K562 (cell line): ENCODE results near the gene PURA. TPM values are rescaled to one million over a fixed set of nuclear protein-coding genes. Genes with fewer than 3 reads are reported as not detected.

Source experiments
- CCAR2 ChIP-seq: fragments of 200-400 bp; formaldehyde crosslinking; IDR thresholded peaks from 2 replicates; pipeline ENCODE4 v1.6.1; 2017; ENCODE audit warnings: mild to moderate bottlenecking, low read depth, low read length
- CSDE1 ChIP-seq, 2 experiments: fragments of 450-650 bp; IDR thresholded peaks; 2 replicates each; pipeline ENCODE4 v1.6.1; 2016; ENCODE audit warnings: mild to moderate bottlenecking in 1 of 2
- MTA2 ChIP-seq: fragments of 450-650 bp; IDR thresholded peaks from 2 replicates; pipeline ENCODE4 v1.6.1; 2016; ENCODE audit warnings: low read depth
- NCOA2 ChIP-seq, 2 experiments: fragments of 450-650 bp; IDR thresholded peaks; 2 replicates each; pipeline ENCODE4 v1.6.1; 2018; ENCODE audit warnings: mild to moderate bottlenecking in 2 of 2, moderate library complexity in 1 of 2; ENCODE audit not compliant: partially characterized antibody in 2 of 2
- NCOA6 ChIP-seq: fragments of 450-650 bp; IDR thresholded peaks from 2 replicates; pipeline ENCODE4 v1.6.1; 2017; ENCODE audit warnings: mild to moderate bottlenecking
- PCBP1 ChIP-seq: fragments of 200-400 bp; formaldehyde crosslinking; IDR thresholded peaks from 2 replicates; pipeline ENCODE4 v1.6.1; 2018; ENCODE audit warnings: mild to moderate bottlenecking, low read depth, low read length; ENCODE audit not compliant: poor library complexity, severe bottlenecking
- POLR2A ChIP-seq: fragments of 450-650 bp; conservative IDR thresholded peaks from 2 replicates; pipeline ENCODE4 v1.6.1; 2016
- PTBP1 ChIP-seq: fragments of 200-400 bp; formaldehyde crosslinking; IDR thresholded peaks from 2 replicates; pipeline ENCODE4 v1.6.1; 2017; ENCODE audit warnings: low read depth, low read length
- SMARCE1 ChIP-seq: fragments of 450-650 bp; IDR thresholded peaks from 2 replicates; pipeline ENCODE4 v1.7.1; 2016; ENCODE audit warnings: mild to moderate bottlenecking
- TAF1 ChIP-seq: IDR thresholded peaks from 2 replicates; pipeline ENCODE4 v1.6.1; 2011; ENCODE audit warnings: mild to moderate bottlenecking, low read length, moderate library complexity; ENCODE audit not compliant: insufficient read depth, control insufficient read depth, severe bottlenecking; ENCODE audit errors: extremely low read depth
- TEAD2 ChIP-seq: fragments of 450-650 bp; IDR thresholded peaks from 2 replicates; pipeline ENCODE4 v1.6.1; 2016; ENCODE audit warnings: missing genetic modification characterization, control low read depth, missing compliant biosample characterization
- ZC3H8 ChIP-seq: fragments of 450-650 bp; IDR thresholded peaks from 2 replicates; pipeline ENCODE4 v1.6.1; 2017
- ZFPM2 ChIP-seq: fragments of 250-450 bp; sonication (Bioruptor Pico); IDR thresholded peaks from 2 replicates; pipeline ENCODE4 v1.5.1; 2022; ENCODE audit warnings: mild to moderate bottlenecking
- ZNF134 ChIP-seq: fragments of 250-450 bp; sonication (Bioruptor Pico); conservative IDR thresholded peaks from 2 replicates; pipeline ENCODE4 v1.4.0; 2020
- ZNF584 ChIP-seq: fragments of 200-800 bp; sonication (Bioruptor generic); IDR thresholded peaks from 2 replicates; pipeline ENCODE4 v1.6.1; 2016; ENCODE audit warnings: low read depth, mild to moderate bottlenecking, missing genetic modification characterization, missing compliant biosample characterization
- ZNF695 ChIP-seq: fragments of 450-650 bp; formaldehyde crosslinking; IDR thresholded peaks from 2 replicates; pipeline ENCODE4 v1.4.0; 2020; ENCODE audit warnings: mild to moderate bottlenecking, moderate library complexity
- polyA plus RNA-seq, 8 experiments: library from polyadenylated mRNA; depleted of rRNA in 4 of 8; stranded (reverse) in 5 of 8; unstranded in 3 of 8; fragments of >200 nt; fragmentation: Nextera tagmentation in 2 of 8; fragmentation: Illumina TruSeq in 1 of 8; extraction: Ambion mirVana in 2 of 8; extraction: Trizol in 1 of 8; gene quantifications; 2 replicates each; pipeline versions ENCODE4 v1.2.1 to v1.2.3, GENCODE V29; 2011 to 2014; ENCODE audit warnings: inconsistent platforms in 1 of 8, missing spikeins in 1 of 8
- total RNA-seq, 7 experiments: library from RNA; depleted of rRNA in 6 of 7; stranded (reverse); fragments of >200 nt in 6 of 7; fragmentation: Illumina TruSeq in 2 of 7; extraction: Trizol in 2 of 7; gene quantifications; 2 replicates each; pipeline versions ENCODE4 v1.2.1 to v1.2.3, GENCODE V29; 2011 to 2021; ENCODE audit warnings: low replicate concordance in 1 of 7
- TF ChIP-seq, protein P1 (sequence below), 2 experiments: fragments of 450-650 bp in 1 of 2; IDR thresholded peaks; 2 replicates each; pipeline ENCODE4 v1.6.1; 2011 to 2017; ENCODE audit warnings: low read depth in 2 of 2, antibody characterized with exemption in 1 of 2, borderline replicate concordance in 1 of 2, low read length in 1 of 2, mild to moderate bottlenecking in 1 of 2, mixed read lengths in 1 of 2; ENCODE audit not compliant: control insufficient read depth in 1 of 2
- TF ChIP-seq, protein P2 (sequence below), 2 experiments: fragments of 450-650 bp; formaldehyde crosslinking in 1 of 2; IDR thresholded peaks; 2 replicates each; pipeline versions ENCODE4 v1.4.0 to v1.6.1; 2014 to 2020; ENCODE audit warnings: mild to moderate bottlenecking in 2 of 2, borderline replicate concordance in 1 of 2, low read depth in 1 of 2

PURA gene
- total and polyA plus RNA-seq, 9 of the 15 experiments (the other 6 are each of a cell fraction or from before 2014, with no cell fraction given), result 3.2 to 11.1 (median 5.4) TPM

DNA sequence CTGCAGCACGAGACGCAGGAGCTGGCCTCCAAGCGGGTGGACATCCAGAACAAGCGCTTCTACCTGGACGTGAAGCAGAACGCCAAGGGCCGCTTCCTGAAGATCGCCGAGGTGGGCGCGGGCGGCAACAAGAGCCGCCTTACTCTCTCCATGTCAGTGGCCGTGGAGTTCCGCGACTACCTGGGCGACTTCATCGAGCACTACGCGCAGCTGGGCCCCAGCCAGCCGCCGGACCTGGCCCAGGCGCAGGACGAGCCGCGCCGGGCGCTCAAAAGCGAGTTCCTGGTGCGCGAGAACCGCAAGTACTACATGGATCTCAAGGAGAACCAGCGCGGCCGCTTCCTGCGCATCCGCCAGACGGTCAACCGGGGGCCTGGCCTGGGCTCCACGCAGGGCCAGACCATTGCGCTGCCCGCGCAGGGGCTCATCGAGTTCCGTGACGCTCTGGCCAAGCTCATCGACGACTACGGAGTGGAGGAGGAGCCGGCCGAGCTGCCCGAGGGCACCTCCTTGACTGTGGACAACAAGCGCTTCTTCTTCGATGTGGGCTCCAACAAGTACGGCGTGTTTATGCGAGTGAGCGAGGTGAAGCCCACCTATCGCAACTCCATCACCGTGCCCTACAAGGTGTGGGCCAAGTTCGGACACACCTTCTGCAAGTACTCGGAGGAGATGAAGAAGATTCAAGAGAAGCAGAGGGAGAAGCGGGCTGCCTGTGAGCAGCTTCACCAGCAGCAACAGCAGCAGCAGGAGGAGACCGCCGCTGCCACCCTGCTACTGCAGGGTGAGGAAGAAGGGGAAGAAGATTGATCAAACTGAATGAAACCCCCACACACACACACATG, 654 bp downstream of the PURA start (continued):
- TF ChIP-seq, protein P1, sequence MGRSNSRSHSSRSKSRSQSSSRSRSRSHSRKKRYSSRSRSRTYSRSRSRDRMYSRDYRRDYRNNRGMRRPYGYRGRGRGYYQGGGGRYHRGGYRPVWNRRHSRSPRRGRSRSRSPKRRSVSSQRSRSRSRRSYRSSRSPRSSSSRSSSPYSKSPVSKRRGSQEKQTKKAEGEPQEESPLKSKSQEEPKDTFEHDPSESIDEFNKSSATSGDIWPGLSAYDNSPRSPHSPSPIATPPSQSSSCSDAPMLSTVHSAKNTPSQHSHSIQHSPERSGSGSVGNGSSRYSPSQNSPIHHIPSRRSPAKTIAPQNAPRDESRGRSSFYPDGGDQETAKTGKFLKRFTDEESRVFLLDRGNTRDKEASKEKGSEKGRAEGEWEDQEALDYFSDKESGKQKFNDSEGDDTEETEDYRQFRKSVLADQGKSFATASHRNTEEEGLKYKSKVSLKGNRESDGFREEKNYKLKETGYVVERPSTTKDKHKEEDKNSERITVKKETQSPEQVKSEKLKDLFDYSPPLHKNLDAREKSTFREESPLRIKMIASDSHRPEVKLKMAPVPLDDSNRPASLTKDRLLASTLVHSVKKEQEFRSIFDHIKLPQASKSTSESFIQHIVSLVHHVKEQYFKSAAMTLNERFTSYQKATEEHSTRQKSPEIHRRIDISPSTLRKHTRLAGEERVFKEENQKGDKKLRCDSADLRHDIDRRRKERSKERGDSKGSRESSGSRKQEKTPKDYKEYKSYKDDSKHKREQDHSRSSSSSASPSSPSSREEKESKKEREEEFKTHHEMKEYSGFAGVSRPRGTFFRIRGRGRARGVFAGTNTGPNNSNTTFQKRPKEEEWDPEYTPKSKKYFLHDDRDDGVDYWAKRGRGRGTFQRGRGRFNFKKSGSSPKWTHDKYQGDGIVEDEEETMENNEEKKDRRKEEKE (IDR thresholded peaks at IDR 0.05; ENCODE audit: borderline replicate concordance in 1 of 2, control insufficient read depth in 1 of 2, low read depth in 2 of 2, low read length in 1 of 2), result peak in 1 of 2 experiments; percentile 80; a peak in 2 of 4 replicates
- TF ChIP-seq, protein P2, sequence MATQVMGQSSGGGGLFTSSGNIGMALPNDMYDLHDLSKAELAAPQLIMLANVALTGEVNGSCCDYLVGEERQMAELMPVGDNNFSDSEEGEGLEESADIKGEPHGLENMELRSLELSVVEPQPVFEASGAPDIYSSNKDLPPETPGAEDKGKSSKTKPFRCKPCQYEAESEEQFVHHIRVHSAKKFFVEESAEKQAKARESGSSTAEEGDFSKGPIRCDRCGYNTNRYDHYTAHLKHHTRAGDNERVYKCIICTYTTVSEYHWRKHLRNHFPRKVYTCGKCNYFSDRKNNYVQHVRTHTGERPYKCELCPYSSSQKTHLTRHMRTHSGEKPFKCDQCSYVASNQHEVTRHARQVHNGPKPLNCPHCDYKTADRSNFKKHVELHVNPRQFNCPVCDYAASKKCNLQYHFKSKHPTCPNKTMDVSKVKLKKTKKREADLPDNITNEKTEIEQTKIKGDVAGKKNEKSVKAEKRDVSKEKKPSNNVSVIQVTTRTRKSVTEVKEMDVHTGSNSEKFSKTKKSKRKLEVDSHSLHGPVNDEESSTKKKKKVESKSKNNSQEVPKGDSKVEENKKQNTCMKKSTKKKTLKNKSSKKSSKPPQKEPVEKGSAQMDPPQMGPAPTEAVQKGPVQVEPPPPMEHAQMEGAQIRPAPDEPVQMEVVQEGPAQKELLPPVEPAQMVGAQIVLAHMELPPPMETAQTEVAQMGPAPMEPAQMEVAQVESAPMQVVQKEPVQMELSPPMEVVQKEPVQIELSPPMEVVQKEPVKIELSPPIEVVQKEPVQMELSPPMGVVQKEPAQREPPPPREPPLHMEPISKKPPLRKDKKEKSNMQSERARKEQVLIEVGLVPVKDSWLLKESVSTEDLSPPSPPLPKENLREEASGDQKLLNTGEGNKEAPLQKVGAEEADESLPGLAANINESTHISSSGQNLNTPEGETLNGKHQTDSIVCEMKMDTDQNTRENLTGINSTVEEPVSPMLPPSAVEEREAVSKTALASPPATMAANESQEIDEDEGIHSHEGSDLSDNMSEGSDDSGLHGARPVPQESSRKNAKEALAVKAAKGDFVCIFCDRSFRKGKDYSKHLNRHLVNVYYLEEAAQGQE (IDR thresholded peaks at IDR 0.05; ENCODE audit: borderline replicate concordance), result no peak
- TF ChIP-seq, protein P2 (CRISPR knock-in tag; IDR thresholded peaks at IDR 0.05; ENCODE audit: low read depth), result no peak
- no peak for TF ChIP-seq ZNF695 (CRISPR knock-in tag)
- TF ChIP-seq TAF1, result peak; percentile 25
- TF ChIP-seq PTBP1, result no peak
- no peak for TF ChIP-seq ZFPM2 (CRISPR knock-in tag)
- TF ChIP-seq CSDE1 (IDR thresholded peaks at IDR 0.05), result no peak
- no peak for TF ChIP-seq ZNF584 (CRISPR knock-in tag)
- TF ChIP-seq NCOA6, result no peak
- TF ChIP-seq POLR2A, result no peak
- no peak for TF ChIP-seq CCAR2
- TF ChIP-seq NCOA2 (IDR thresholded peaks at IDR 0.05; ENCODE audit: partially characterized antibody in 2 of 2), result no peak
- TF ChIP-seq ZC3H8, result no peak
- TF ChIP-seq SMARCE1, result 0 out of 2 replicates have a peak, but pooled peaks have one; percentile 35
- no peak for TF ChIP-seq ZNF134 (CRISPR knock-in tag)
- no peak for TF ChIP-seq MTA2
- TF ChIP-seq TEAD2 (tag), result no peak
- no peak for TF ChIP-seq PCBP1
